HCT116 (cell line): ENCODE measurements around the gene WNT9B. TPM values are rescaled to one million over a fixed set of nuclear protein-coding genes. Genes with fewer than 3 reads are reported as not detected.

Experiments
- ATAC-seq: fragments of 200-7000 bp; cut with Tn5 transposase; 2 replicates; pipeline ENCODE4 v1.9.1; 2020; ENCODE audit warnings: mild to moderate bottlenecking, moderate library complexity
- BruUV-seq: library from RNA; stranded (reverse); fragments of 400-500 nt; replicated peaks from 2 replicates; lab custom pipeline; 2021; lab: Mats Ljungman, UMichigan
- CTCF ChIA-PET: fragments of 300-600 bp; sonication (Branson Sonifier 250); formaldehyde crosslinking; loops from one replicate; lab custom pipeline; 2021; ENCODE audit warnings: antibody characterized with exemption; lab: Charles Lee
- POLR2A ChIA-PET: fragments of 300-600, 350-600 bp; sonication (Branson Sonifier 250); formaldehyde crosslinking; loops from one replicate; lab custom pipeline; 2021; ENCODE audit warnings: antibody characterized with exemption; lab: Charles Lee
- RAD21 ChIA-PET, 2 experiments: fragments of 300-600 bp; sonication (Branson Sonifier 250); formaldehyde crosslinking; loops; one replicate each; lab custom pipeline; 2023; ENCODE audit warnings: low total read pairs in 2 of 2; ENCODE audit not compliant: uncharacterized antibody in 2 of 2, unreplicated experiment in 2 of 2, low non-redundant PET in 1 of 2; lab: Charles Lee
- DNase-seq: peaks from one replicate; pipeline ENCODE4 v3.0.0-alpha.2; 2010; ENCODE audit warnings: low read depth, low spot score
- H2AFZ ChIP-seq: fragments of 200-600 bp; shearing (Covaris generic), sonication (generic); 2 replicates; pipeline ENCODE4 v1.6.1; 2017; ENCODE audit warnings: low read depth, mixed run types, mixed read lengths, antibody characterized with exemption, low read length; ENCODE audit not compliant: poor library complexity, severe bottlenecking
- H3K27ac ChIP-seq: 2 replicates; pipeline ENCODE4 v1.5.1; 2012; ENCODE audit warnings: low read depth, low read length
- H3K27me3 ChIP-seq: fragments of 200-600 bp; sonication (generic); 2 replicates; pipeline ENCODE4 v1.6.1; 2016; ENCODE audit warnings: mixed run types, low read length, mixed read lengths; ENCODE audit not compliant: insufficient read depth
- H3K36me3 ChIP-seq, 2 experiments: fragments of 200-500 bp in 1 of 2; fragments of 200-600 bp in 1 of 2; sonication (Bioruptor generic) in 1 of 2; sonication (generic) in 1 of 2; 2 replicates each; pipeline versions ENCODE4 v1.5.1 to v1.6.1; 2014 to 2016; ENCODE audit warnings: low read length in 2 of 2, inconsistent platforms in 1 of 2, mixed read lengths in 1 of 2, mixed run types in 1 of 2; ENCODE audit not compliant: insufficient read depth in 2 of 2, control insufficient read depth in 1 of 2
- H3K4me1 ChIP-seq, 2 experiments: fragments of 200-600 bp in 1 of 2; sonication (generic) in 1 of 2; 2 replicates each; pipeline versions ENCODE4 v1.5.1 to v1.6.1; 2012 to 2017; ENCODE audit warnings: low read length in 2 of 2, inconsistent platforms in 1 of 2, mild to moderate bottlenecking in 1 of 2, mixed read lengths in 1 of 2, mixed run types in 1 of 2, moderate library complexity in 1 of 2; ENCODE audit not compliant: insufficient read depth in 2 of 2, control insufficient read depth in 1 of 2
- H3K4me2 ChIP-seq: fragments of 200-600 bp; sonication (generic); 2 replicates; pipeline ENCODE4 v1.6.1; 2017; ENCODE audit warnings: mixed run types, low read length, mixed read lengths
- H3K4me3 ChIP-seq, 2 experiments: fragments of 200-600 bp in 1 of 2; sonication (generic) in 1 of 2; replicated peaks in 1 of 2; 2 replicates each; pipeline ENCODE4 v1.5.1; 2011 to 2016; ENCODE audit warnings: low read length in 2 of 2, control low read depth in 1 of 2, low read depth in 1 of 2, mild to moderate bottlenecking in 1 of 2, mixed read lengths in 1 of 2, mixed run types in 1 of 2
- H3K79me2 ChIP-seq: fragments of 200-600 bp; sonication (generic); 2 replicates; pipeline ENCODE4 v1.6.1; 2017; ENCODE audit warnings: mild to moderate bottlenecking, mixed run types, low read length, moderate library complexity, mixed read lengths; ENCODE audit not compliant: insufficient read depth
- H3K9ac ChIP-seq: fragments of 200-600 bp; sonication (generic); 2 replicates; pipeline ENCODE4 v1.6.1; 2016; ENCODE audit warnings: low read length, mixed read lengths
- H3K9me2 ChIP-seq: fragments of 200-600 bp; sonication (generic), shearing (Covaris generic); 2 replicates; pipeline ENCODE4 v1.6.1; 2017; ENCODE audit warnings: mixed run types, mild to moderate bottlenecking, moderate library complexity; ENCODE audit not compliant: insufficient read depth
- H3K9me3 ChIP-seq, 2 experiments: fragments of 200-500 bp in 1 of 2; fragments of 200-600 bp in 1 of 2; sonication (Bioruptor generic) in 1 of 2; sonication (generic) in 1 of 2; 2 replicates each; pipeline ENCODE4 v1.6.1; 2014 to 2017; ENCODE audit warnings: low read length in 2 of 2, mixed read lengths in 2 of 2, inconsistent platforms in 1 of 2, low read depth in 1 of 2, mild to moderate bottlenecking in 1 of 2, mixed run types in 1 of 2, moderate library complexity in 1 of 2; ENCODE audit not compliant: control insufficient read depth in 1 of 2, insufficient read depth in 1 of 2
- H4K20me1 ChIP-seq: fragments of 200-600 bp; sonication (generic), shearing (Covaris generic); 2 replicates; pipeline ENCODE4 v1.6.1; 2017; ENCODE audit warnings: mixed run types, mild to moderate bottlenecking, moderate library complexity; ENCODE audit not compliant: insufficient read depth
- ATF3 ChIP-seq: IDR thresholded peaks from 2 replicates; pipeline ENCODE4 v1.6.1; 2012
- CEBPB ChIP-seq: IDR thresholded peaks from 2 replicates; pipeline ENCODE4 v1.6.1; 2012; ENCODE audit warnings: low read depth
- ELF1 ChIP-seq: IDR thresholded peaks from 2 replicates; pipeline ENCODE4 v1.6.1; 2012; ENCODE audit warnings: low read depth, borderline replicate concordance
- EZH2 ChIP-seq: fragments of 200-600 bp; sonication (generic); IDR thresholded peaks from 2 replicates; pipeline ENCODE4 v1.6.1; 2017; ENCODE audit warnings: antibody characterized with exemption, mixed run types
- EZH2phosphoT487 ChIP-seq: fragments of 200-600 bp; IDR thresholded peaks from 2 replicates; pipeline ENCODE4 v1.6.1; 2018; ENCODE audit warnings: antibody characterized with exemption, borderline replicate concordance
- FOSL1 ChIP-seq: IDR thresholded peaks from 2 replicates; pipeline ENCODE4 v1.6.1; 2012; ENCODE audit warnings: low read depth
- MAX ChIP-seq: IDR thresholded peaks from 2 replicates; pipeline ENCODE4 v1.6.1; 2012
- POLR2AphosphoS5 ChIP-seq: IDR thresholded peaks from 2 replicates; pipeline ENCODE4 v1.6.1; 2011; ENCODE audit warnings: mild to moderate bottlenecking, low read depth, low read length, moderate library complexity
- REST ChIP-seq: IDR thresholded peaks from 2 replicates; pipeline ENCODE4 v1.6.1; 2012; ENCODE audit warnings: low read depth
- SP1 ChIP-seq: IDR thresholded peaks from 2 replicates; pipeline ENCODE4 v1.6.1; 2012; ENCODE audit warnings: low read depth
- SRF ChIP-seq: IDR thresholded peaks from 2 replicates; pipeline ENCODE4 v1.6.1; 2012; ENCODE audit warnings: low read depth
- YY1 ChIP-seq: IDR thresholded peaks from 2 replicates; pipeline ENCODE4 v1.6.1; 2011; ENCODE audit warnings: low read length, low read depth, moderate library complexity, mild to moderate bottlenecking; ENCODE audit not compliant: insufficient replicate concordance; ENCODE audit errors: extremely low read depth
- ZBTB33 ChIP-seq: IDR thresholded peaks from 2 replicates; pipeline ENCODE4 v1.6.1; 2011; ENCODE audit warnings: mild to moderate bottlenecking, low read length, moderate library complexity; ENCODE audit not compliant: insufficient replicate concordance; ENCODE audit errors: extremely low read depth
- intact Hi-C: fragments of 100-400 bp; cut with micrococcal nuclease; formaldehyde crosslinking; loops from 2 replicates; pipeline ENCODE4 v1.10.0; 2022
- total RNA-seq: library from RNA; stranded (reverse); gene quantifications from one replicate; pipeline ENCODE4 v1.2.1, GENCODE V29; 2021; ENCODE audit not compliant: unreplicated experiment

WNT9B gene
- total RNA-seq, 1 experiment from 2014 or later, result not detected

- Histone ChIP-seq H2AFZ (no peak overlapping the region), H3K27me3 (no peaks in the 10 kb centered on the region), H3K4me2 (no peak overlapping the region), H4K20me1 (no peaks in the 10 kb centered on the region), H3K9me3 (no peaks in the 10 kb centered on the region), H3K4me3 (no peak overlapping the region), H3K36me3 (no peaks in the 10 kb centered on the region), H3K79me2 (no peaks in the 10 kb centered on the region), H3K27ac (no peak overlapping the region), H3K4me1 (peaks cover 0 to 6% of the 10 kb centered on the region in 2 experiments; a peak in 1 of 4 replicates), H3K9ac (no peak overlapping the region), H3K9me2 (no peaks in the 10 kb centered on the region)
- no peak for DNase-seq
- TF ChIP-seq REST (no peak), ELF1 (no peak), YY1 (no peak), FOSL1 (no peak), EZH2phosphoT487 (no peak)
- CTCF ChIA-PET, result no interaction called here
- intact Hi-C loops, result no loop called here
- RAD21 ChIA-PET, result no interaction called here
- no TSS peak for BruUV-seq
- ATAC-seq, result no peak
- POLR2A ChIA-PET, result no interaction called here
These were observed 59.9 kb downstream of the WNT9B start for GRCh38 chr17:46911311-46911710.

GRCh38 chr17:46915596-46915995 is 64.2 kb downstream of the WNT9B start:
- Histone ChIP-seq H3K4me3 (no peak overlapping the region), H3K79me2 (no peaks in the 10 kb centered on the region), H4K20me1 (no peaks in the 10 kb centered on the region), H3K9me2 (no peaks in the 10 kb centered on the region), H3K27me3 (no peaks in the 10 kb centered on the region), H3K9ac (no peak overlapping the region), H3K36me3 (no peaks in the 10 kb centered on the region), H3K4me1 (peaks cover 0 to 10% of the 10 kb centered on the region in 2 experiments; a peak in 1 of 4 replicates), H3K27ac (no peak overlapping the region), H3K4me2 (no peak overlapping the region), H3K9me3 (no peaks in the 10 kb centered on the region), H2AFZ (no peak overlapping the region)
- ChIA-PET CTCF (no interaction called here), RAD21 (no interaction called here), POLR2A (no interaction called here)
- no TSS peak for BruUV-seq
- intact Hi-C loops, result no loop called here
- DNase-seq (no peak), ATAC-seq (no peak)
- TF ChIP-seq ELF1 (no peak), SRF (no peak), POLR2AphosphoS5 (no peak), SP1 (no peak), ATF3 (no peak), MAX (no peak), EZH2 (no peak), CEBPB (no peak), FOSL1 (no peak), ZBTB33 (no peak)
